GM12801 (cell line): ENCODE results near the gene HAO2.

Source experiments
- CTCF ChIP-seq: IDR thresholded peaks from one replicate; pipeline ENCODE4 v1.5.1; 2011; ENCODE audit warnings: control low read depth; ENCODE audit not compliant: insufficient read length; ENCODE audit errors: extremely low read depth

The HAO2 gene

GRCh38 chr1:119368554-119368953 is at the start of gene HAO2:
HAO2 (plus strand) TSS chr1:119368785; CDS start chr1:119381086, 12,301 bp downstream.
- no peak for TF ChIP-seq CTCF

- no peak for TF ChIP-seq CTCF
Measured at GRCh38 chr1:119320100-119320499, 48.5 kb upstream of the HAO2 start.

DNA sequence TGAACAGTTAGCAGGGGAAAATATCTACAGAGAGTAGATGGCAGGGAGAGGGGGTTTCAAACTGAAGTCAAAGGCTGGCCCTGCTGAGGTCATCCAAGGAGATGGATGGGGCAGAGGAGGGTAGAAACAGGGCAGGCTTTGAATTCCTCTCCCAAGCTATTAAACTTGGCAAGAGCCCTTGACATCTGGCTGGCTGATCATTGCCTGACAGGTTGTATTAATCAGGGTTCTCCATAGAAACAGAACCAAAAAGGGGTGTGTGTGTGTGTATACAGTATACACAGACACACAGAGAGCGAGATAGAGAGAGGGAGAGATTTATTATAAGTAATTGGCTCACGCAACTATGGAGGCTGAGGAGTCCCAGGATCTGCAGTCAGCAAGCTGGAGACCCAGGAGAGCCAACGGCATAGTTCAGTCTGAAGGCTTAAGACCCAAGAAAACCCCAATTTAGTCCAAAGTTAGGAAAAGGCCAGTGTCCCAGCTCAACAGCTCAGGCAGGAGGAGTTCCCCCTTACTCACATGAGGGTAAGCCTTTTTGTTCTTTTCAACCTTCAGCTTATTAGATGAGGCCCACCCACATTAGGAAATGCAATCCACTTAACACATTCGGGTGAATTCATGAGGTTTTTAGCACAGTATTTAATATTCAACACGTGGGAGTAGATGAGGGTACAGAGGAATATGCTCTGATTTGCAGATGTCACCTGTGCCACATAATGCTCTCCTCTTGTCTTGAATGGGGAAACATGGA is 46.7 kb upstream of the HAO2 start:
- TF ChIP-seq CTCF, result no peak

DNA sequence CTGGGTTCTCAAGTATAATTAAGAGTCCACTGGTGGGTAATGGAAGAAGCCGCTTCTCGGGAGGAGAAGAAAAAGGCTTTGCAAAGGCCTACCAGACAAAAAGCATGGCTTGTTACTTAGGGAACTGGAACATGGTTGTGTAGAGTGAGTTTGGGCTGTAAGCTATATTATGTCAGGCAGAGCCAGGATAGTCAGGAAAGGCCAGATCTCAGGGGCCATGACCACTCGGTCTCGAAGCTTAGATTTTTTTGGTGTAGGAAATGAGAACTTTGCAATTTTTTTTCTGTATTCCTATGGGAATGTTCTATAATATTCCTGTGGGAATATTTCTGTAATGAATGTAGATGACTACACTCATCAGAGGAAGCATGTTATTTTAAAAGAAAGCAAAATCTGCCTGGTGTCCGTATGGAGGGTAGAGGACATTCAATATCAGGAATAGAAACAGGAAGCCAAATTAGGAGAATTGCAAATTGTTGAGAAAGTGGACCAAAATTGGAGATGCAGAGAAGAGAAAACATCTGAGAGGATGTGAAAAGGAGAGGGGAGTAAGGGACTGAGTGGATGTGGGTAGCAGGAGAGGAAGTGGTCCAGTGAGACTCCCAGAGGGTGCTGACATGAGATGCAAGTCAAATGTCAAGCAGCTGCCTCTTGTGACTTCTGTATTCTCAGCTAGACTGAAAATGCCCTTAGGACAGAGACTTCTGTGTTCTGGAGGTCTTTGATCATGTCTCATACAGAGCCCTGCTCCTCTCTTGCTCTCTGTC is 45.2 kb upstream of the HAO2 start:
- TF ChIP-seq CTCF, result no peak

- TF ChIP-seq CTCF, result no peak
Measured at GRCh38 chr1:119324198-119324597, 44.4 kb upstream of the HAO2 start.

DNA sequence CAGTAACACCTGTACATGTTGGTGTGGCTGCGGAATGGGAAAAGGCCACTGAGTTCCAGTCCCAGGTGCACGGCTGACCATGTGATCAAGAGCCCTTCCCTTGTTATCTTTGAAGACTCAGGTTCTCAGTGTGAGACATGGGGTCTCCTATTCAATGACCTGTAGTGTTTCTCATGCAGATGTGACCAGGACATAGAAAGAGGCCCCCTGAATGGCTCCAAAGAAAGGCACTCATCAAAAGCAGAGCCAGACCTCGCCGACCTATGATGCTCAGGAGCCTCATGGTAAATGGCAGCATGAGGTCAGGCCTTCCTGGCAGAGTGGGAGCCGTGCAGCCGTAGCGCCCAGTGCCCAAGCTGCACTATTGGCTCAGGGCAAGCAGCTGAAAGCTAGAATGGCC is 42.3 kb upstream of the HAO2 start:
- TF ChIP-seq CTCF, result no peak

- TF ChIP-seq CTCF, result no peak
Measured at GRCh38 chr1:119327094-119327449, 41.5 kb upstream of the HAO2 start.
